Spleen (tissue), 7 donors: ENCODE results near the gene CD8A.

ENCODE experiments used
- CTCF ChIP-seq, 11 experiments: fragments of 200-600 bp in 7 of 11; fragments of 450-650 bp in 4 of 11; sonication (generic) in 4 of 11; IDR thresholded peaks in 8 of 11; conservative IDR thresholded peaks in 3 of 11; 1 replicate in 7 of 11; 2 replicates in 4 of 11; pipeline versions ENCODE4 v1.4.0 to v1.8.0; 2016 to 2021; ENCODE audit warnings: antibody characterized with exemption in 11 of 11, inconsistent platforms in 4 of 11, mild to moderate bottlenecking in 1 of 11
- POLR2A ChIP-seq, 3 donors: fragments of 450-650 bp; IDR thresholded peaks; one replicate each; pipeline ENCODE4 v1.5.1; 2017; ENCODE audit warnings: antibody characterized with exemption in 3 of 3, mild to moderate bottlenecking in 1 of 3
- POLR2AphosphoS5 ChIP-seq, 3 donors: sonication (generic); formaldehyde crosslinking; IDR thresholded peaks; one replicate each; pipeline ENCODE4 v1.5.1; 2017; ENCODE audit warnings: antibody characterized with exemption in 3 of 3
- donor health status: DM: no; HTN: no; CAD: no; lungs with moderate emphysema.
- donor health status: DM: no; HTN: no; CAD: no.
- donor health status: DM: no; HTN: no; CAD: no.

DNA sequence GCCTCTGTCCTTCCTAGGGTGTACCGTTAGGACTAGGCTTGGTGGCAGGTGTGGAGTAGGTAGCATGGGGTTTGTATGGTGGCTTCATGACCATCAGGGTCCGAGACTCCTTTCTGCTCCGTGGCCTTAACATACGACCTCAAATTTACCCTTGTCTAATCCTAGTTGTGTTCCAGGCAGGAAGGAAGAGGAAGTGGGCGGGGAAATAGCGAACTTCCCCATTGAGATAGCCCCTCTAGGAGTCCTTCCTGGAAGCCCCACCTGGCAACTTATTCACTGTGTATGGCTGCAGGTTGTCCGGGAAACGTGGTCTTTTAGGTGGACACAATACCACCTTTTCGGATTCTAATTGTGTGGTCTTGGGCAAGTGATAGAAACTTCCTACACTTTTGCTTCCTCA, 9.3 kb downstream of the CD8A start:
- no peak for TF ChIP-seq CTCF (IDR thresholded peaks at IDR 0.05 in 8 of 11, conservative IDR thresholded peaks at IDR 0.05 in 3 of 11)
- TF ChIP-seq POLR2A (IDR thresholded peaks at IDR 0.05), result no peak
- TF ChIP-seq POLR2AphosphoS5 (IDR thresholded peaks at IDR 0.05), result peak in 1 of 3 donors; percentile 50
